HPDE6-E6E7 (cell line): Measurements from ENCODE around the gene COMMD2.

Experiments
- DNase-seq: peaks from one replicate; pipeline ENCODE4 v3.0.0; 2011; ENCODE audit warnings: missing footprints; ENCODE audit errors: extremely low spot score

Gene COMMD2

GRCh38 chr3:149752051-149752787, at the start of gene COMMD2:
Gene COMMD2, minus strand, starts transcription at chr3:149752489. Its CDS starts 45 bp downstream, at chr3:149752444.
- peak; percentile 64 for DNase-seq

- no peak for DNase-seq
Measured at GRCh38 chr3:149801639-149802038, 49.4 kb upstream of the COMMD2 start.

DNA sequence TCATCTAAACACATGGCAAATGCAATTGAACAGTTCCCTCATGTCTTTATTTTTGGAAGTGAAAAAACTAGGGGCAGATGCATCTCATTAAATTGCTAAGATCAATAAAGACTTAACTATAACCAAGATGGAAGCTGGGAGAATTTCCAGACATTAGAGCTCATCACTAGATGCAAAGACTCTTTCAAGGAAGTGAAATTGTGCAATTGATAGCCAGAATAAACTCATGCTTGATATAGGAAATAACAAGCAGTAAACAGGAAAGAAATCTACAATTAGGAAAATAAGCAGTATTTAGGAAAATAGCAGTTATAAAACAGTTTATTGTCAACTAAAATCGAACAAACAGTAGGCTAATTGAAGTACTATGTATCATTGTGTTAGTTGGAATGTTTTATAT, 48.9 kb upstream of the COMMD2 start:
- DNase-seq: no peak

DNA sequence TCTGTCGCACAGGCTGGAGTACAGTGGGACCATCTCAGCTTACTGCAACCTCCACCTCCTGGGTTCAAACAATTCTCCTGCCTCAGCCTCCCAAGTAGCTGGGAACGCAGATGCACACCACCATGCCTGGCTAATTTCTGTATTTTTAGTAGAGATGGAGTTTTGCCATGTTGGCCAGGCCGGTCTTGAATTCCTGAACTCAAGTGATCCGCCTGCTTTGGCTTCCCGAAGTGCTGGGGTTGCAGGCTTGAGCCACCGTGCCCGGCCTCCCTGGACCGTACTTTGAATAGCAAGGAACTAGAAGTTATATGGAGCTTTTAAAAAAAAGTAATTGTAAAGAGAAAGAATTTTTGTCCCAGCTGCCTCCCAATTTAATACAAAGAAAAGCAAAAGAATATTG, 48.4 kb upstream of the COMMD2 start:
- no peak for DNase-seq

GRCh38 chr3:149796026-149796425, 43.7 kb upstream of the COMMD2 start:
- DNase-seq: no peak

DNA sequence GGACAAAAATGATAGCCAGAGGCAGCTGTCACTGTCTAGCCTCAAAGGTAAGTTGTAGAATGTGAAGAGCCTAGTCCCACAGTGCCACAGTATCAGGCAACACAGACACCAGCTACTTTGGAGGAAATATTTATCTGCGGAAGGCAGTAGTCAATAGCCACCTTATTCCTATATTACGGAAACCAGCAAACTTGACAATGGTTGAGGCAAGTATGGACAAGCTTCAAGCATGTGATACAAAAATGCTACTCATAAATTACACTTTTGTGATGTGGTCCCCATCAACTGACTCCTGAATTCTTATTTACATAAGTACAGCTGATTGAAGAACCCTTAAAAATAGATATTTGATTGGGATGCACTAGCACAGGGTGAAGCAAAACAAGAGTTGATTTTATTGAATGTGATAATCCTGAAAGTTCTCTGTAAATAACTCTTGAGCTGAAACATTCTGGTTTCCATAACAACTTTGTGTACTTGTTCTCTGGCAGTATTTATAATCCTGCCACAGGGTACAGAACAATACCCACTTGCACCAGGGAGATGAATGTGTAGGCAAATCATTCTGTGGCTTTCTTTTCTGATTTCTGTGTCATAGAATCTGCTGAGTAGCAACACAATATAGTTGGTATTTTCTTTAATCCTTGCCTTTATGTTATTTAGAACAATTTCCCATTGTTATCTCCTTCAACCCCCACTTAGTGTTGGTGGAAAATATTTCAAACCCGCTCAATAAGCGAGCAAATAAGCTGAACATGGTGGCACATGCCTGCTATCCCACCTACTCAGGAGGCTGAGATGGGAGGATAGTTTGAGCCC, 40.4 kb upstream of the COMMD2 start, which contains the start of gene ANKUB1:
Gene ANKUB1 (minus strand): TSS at position 103 of the 819 bp plus-strand sequence. CDS start 188 bp downstream, outside the sequence.
- DNase-seq: no peak

- no peak for DNase-seq
Measured at GRCh38 chr3:149790698-149791097, 38.4 kb upstream of the COMMD2 start.

DNA sequence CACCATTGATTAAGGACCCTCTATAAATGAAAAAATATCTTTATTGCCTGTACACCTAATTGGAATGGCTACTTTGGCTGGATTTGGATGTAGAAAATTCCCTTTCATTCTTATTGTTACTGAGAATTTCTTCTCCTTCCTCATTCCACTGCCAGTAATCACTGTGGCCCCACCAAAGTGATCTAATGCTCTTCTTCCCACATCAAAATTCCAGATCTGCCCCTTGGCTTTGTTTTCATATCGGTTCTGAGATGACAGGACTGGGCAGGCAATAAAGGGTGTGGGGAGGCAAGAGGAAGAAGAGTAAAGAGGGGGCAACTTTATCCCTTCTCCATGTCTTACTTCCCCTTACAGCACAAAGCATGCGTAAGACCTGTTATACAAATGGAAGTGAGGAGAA, 38.0 kb upstream of the COMMD2 start:
- DNase-seq: peak; percentile 45

DNA sequence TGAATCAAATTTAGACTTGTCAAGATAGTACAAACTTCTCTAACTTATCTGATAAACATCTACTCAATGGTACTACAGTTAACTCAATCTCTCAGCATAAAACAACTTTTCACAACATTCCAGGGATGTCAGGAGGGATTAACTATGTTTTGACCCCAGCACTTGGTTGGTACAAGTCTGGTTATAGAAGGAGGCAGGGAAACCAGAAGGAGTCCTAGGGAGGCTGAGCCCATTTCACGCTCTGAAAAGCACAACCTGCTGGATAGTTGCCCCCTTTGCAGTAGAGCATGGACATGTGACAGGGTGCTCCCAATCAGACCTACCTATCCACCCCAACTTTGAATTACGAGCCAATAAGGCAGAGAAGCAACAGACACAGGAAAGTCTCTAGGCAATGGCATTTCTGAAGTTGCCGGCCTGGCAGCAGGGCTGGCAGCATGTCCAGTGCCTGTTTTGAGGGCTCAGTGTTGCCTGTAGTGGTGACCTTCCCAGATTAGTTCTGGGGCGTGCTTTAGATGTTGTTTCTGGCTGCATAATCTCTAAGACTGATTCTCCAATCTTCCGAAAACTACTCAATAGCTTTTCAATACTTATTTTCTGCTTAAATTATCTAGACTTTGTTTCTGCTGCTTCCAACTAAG, 31.9 kb upstream of the COMMD2 start:
- no peak for DNase-seq

GRCh38 chr3:149783576-149783975, 31.3 kb upstream of the COMMD2 start:
- DNase-seq: no peak

GRCh38 chr3:149781741-149782140, 29.5 kb upstream of the COMMD2 start:
- no peak for DNase-seq

- no peak for DNase-seq
Measured at GRCh38 chr3:149781211-149781610, 28.9 kb upstream of the COMMD2 start.

- no peak for DNase-seq
Measured at GRCh38 chr3:149777414-149778214, 25.3 kb upstream of the COMMD2 start.

DNA sequence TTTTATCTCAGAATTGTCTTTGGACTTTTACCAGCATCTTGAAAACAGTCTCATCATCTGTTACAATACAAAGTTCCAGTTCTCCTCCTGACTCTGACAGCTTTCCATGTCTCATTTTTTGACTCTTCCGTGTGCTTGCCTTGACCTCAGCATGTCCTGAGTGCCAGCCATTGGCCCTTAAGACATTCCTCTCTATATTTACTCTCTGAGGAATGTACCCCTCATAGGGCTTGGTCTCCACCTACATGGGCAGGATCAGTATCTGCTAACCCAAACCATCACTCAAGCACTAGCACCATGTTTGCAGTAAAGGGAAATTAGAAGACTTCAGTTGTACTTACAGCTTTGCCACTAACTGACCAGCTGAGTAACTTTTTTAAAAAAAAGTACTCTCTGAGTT, 23.9 kb upstream of the COMMD2 start:
- DNase-seq: no peak

GRCh38 chr3:149772861-149773260, 20.6 kb upstream of the COMMD2 start:
- no peak for DNase-seq

GRCh38 chr3:149771652-149772271, 19.5 kb upstream of the COMMD2 start:
- DNase-seq: peak; percentile 54

DNA sequence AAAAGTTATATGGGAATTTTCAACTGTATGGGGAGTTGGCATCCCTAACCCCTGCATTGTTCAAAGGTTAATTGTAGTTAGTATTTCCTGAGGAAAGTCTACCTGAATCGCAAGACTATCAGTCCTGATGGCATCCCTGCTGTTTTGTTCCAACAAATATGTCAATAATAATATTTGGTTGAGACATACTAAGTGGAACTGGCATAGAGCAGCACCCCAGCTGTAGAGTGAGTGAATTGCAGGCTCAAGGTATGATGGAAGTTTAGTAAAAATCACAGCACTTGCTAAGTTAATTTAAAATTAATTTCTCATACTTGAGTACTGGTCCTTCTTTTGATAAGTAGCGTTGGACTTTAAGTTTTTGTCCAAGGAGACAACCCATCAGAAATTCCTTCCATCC, 18.0 kb upstream of the COMMD2 start:
- no peak for DNase-seq

DNA sequence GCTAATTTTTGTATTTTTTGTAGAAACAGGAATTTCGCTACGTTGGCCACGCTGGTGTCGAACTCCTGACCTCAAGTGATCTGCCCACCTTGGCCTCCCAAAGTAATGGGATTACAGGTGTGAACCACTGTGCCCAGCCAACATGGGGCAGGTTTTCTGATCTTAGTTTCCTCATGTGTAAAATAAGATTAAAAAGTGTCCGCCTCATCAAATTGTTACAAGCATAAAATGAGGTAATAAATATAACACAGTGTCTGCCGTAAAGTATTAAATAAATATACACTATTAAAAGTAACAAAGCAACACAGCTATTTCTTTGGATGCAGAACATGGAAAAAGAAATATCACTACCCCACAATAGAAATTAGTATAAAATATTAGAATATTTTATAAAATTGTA, 16.4 kb upstream of the COMMD2 start:
- no peak for DNase-seq

DNA sequence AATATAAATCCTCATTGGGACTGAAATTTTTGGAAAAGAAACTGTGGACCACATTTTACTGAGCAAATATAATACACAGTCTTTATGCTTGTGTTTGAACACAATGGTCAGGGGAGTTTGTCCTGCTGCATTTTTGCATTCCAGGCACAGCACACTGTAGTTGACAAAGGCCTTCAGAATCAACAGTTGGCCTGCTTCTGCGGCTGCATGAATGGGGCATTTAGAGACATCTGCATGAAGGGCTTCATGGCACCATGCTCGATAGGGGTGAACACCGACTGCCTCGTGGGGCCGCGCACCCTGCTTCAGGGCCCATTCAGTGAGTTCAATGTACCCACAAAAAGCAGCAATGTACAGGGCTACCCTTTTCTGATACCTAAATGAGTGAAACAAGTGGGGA, 15.4 kb upstream of the COMMD2 start:
- no peak for DNase-seq

DNA sequence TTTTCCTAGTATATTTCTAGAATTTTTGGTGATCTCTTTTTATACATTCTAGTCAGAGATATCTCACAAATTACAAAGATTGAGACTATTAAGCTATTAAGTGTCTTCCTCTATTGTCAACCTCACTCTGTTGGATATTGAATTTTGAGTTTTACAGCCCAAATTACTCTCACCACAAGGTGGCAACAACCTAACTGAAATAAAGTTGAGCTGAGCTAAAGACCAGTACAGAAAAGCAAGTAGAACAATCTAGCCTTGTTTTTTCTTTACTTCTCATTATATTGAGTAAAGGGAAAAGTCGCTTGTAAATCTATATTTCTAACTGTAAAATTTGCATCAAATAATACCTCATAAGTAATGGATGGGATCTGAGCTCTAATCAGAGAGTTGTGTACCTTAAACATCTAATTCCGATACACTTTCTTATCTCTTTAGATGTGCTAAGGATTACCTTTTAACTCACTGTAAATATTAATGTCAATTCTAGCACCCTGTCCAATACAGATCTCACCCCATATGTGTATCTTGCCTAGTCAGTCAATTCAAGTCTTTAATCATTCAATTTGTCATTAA, 13.6 kb upstream of the COMMD2 start:
- no peak for DNase-seq

- no peak for DNase-seq
Measured at GRCh38 chr3:149764302-149764701, 12.0 kb upstream of the COMMD2 start.
